PFSK-1 (cell line): ENCODE measurements around the gene FGF1.

ENCODE experiments used
- POLR2AphosphoS5 ChIP-seq: IDR thresholded peaks from 2 replicates; pipeline ENCODE4 v1.6.1; 2012; ENCODE audit warnings: low read depth, mild to moderate bottlenecking, control low read depth, low read length, moderate library complexity
- REST ChIP-seq, 2 experiments: IDR thresholded peaks; 2 replicates each; pipeline versions ENCODE4 v1.6.1 to v1.8.0; 2011 to 2012; ENCODE audit warnings: low read depth in 2 of 2, low read length in 2 of 2, control low read depth in 1 of 2, inconsistent platforms in 1 of 2, mild to moderate bottlenecking in 1 of 2, moderate library complexity in 1 of 2; ENCODE audit not compliant: insufficient read depth in 1 of 2
- TAF1 ChIP-seq: IDR thresholded peaks from 2 replicates; pipeline ENCODE4 v1.6.1; 2012; ENCODE audit warnings: low read length, control low read depth, borderline replicate concordance; ENCODE audit not compliant: insufficient read depth

GRCh38 chr5:142544946-142545649 is 140.8 kb downstream of the FGF1 start:
- TF ChIP-seq POLR2AphosphoS5 (no peak), REST (IDR thresholded peaks at IDR 0.05; ENCODE audit: insufficient read depth in 1 of 2, low read depth in 2 of 2, low read length in 2 of 2) (no peak), TAF1 (no peak)
